ENCODE results near the gene THUMPD1.
"Not testable (repeated sequence)": the region's sequence is repeated elsewhere in the genome, so short reads cannot be mapped to it uniquely, and the experiment has no call there.

THUMPD1 gene

DNA sequence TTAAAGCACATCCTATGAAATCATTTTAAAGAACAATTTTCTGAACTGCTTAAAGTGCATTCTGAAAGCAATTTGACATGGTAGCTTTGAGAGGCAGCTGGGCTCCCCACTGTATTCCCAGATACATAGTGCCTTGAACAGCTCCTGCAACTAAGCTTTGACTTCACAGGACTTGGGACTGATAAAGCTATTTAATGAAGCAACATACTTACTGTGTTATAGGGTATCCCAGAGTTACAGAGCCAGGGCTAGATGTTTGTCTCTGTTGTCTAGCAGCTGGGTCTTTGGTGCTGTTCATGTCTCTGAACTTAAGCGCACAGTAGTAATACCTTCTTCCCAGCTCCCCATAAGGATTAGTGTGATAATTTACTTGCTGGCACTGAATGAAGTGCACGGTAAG lies 45.0 kb downstream of the THUMPD1 start:
- FAIRE-seq (no peak), DNase-seq (ENCODE audit: low spot score) (no peak)

- no peak for FAIRE-seq
- no peak for DNase-seq (ENCODE audit: low spot score)
These were observed 46.6 kb downstream of the THUMPD1 start for GRCh38 chr16:20695024-20695423.

- DNase-seq (ENCODE audit: low spot score); FAIRE-seq: not testable (repeated sequence)
These were observed 47.5 kb downstream of the THUMPD1 start for GRCh38 chr16:20694096-20694495.

GRCh38 chr16:20689668-20690067 lies 52.0 kb downstream of the THUMPD1 start:
- DNase-seq (ENCODE audit: low spot score), result no peak
- no peak for FAIRE-seq

GRCh38 chr16:20683812-20684211 lies 57.8 kb downstream of the THUMPD1 start:
- FAIRE-seq, result no peak
- DNase-seq (ENCODE audit: low spot score), result no peak
